GM21381 (cell line): Measurements from ENCODE around the gene POLE.

Source experiments
- ATAC-seq: cut with Tn5 transposase; IDR thresholded peaks from one replicate; pipeline ENCODE4 v1.9.1; 2021; ENCODE audit warnings: mild to moderate bottlenecking, moderate library complexity; ENCODE audit not compliant: unreplicated experiment

Gene POLE

GRCh38 chr12:132653567-132654290, 33.4 kb downstream of the POLE start:
- no peak for ATAC-seq

DNA sequence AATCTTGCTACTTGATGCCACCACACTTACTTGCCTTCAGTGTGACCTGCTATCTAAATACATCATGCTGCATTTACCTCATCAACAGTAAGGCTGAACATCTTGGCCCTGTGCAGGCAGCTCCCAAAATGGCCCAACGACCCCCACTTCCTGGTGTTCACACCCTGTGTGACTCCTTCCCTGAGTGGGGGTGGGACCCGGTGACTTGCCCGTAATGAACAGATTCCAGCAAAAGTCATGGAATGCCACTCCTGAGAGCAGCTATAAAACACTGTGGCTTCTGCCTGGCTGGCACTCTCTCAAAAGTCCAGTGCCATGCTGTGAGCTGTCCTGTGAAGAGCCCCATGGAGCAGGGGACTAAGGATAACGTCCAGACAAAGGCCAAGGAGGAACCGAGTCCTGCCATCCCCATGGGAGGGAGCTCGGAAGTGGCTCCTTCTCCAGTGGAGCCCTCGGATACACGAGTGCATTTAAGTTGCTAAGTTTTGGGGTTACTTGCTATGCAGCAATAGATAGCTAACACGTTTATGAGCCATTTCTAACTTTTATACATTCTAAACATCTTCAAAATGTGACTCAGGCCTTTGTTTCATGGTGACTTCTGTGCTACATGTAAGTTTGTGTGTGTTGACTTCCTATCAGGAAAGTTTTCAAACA, 35.6 kb downstream of the POLE start:
- no peak for ATAC-seq

DNA sequence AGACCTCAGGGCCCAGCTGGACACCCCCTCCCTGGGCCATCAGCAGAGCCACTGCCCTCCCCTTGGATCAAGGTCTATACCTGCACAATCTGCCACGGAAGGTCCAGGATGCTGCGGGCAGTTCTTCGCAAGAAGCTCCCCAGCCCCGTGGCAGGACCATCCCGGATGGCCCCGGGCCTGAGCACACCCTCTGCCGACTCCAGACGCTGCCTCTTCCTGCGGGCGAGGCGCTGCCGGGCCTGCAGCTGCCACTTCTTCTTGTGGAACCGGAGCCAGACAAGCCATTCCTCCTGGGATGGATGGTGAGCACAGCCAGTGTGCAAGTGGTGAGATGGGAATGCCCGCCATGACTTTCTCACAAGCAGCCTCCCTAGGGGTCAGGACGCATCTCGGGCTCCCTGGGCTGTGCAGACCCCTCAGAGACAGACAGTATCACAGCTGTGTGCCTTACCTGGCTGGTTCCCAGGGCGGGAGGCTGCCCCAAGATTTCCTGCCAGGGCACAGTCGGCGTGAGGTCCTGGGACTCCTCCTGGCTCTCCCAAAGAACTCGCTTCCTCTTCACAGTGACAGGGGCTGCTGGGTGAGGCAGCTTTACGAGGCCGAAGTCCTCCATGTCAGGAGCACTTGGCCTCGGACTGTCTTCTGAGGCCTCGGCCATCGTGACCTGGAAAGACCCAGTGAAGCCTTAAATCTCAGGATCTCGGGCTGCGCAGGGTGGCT, 37.8 kb downstream of the POLE start:
- ATAC-seq = no peak

- no peak for ATAC-seq
Observed at GRCh38 chr12:132648616-132649225, 38.4 kb downstream of the POLE start.

DNA sequence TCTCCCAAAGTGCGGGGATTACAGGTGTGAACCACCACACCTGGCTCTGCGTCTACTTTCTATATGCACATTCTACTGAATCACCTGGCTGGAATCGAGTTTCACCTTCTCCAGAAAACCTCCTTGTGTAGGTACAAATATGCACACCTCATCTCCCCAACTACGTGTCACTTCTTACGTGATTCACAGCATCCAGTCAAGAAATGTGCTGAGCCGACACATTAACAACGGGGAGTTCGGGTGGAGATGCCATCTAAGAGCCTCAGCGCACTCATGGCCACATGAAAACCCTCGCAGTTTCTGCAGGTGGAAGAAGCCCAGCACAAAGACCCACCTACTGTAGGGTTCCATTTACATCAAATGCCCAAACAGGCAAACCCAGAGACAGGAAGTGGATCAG, 39.3 kb downstream of the POLE start:
- ATAC-seq = no peak

- no peak for ATAC-seq
Observed at GRCh38 chr12:132646850-132647249, 40.3 kb downstream of the POLE start.

- ATAC-seq = no peak
Observed at GRCh38 chr12:132642846-132643835, 44.0 kb downstream of the POLE start.

GRCh38 chr12:132641811-132642650, 45.1 kb downstream of the POLE start:
- ATAC-seq = no peak

DNA sequence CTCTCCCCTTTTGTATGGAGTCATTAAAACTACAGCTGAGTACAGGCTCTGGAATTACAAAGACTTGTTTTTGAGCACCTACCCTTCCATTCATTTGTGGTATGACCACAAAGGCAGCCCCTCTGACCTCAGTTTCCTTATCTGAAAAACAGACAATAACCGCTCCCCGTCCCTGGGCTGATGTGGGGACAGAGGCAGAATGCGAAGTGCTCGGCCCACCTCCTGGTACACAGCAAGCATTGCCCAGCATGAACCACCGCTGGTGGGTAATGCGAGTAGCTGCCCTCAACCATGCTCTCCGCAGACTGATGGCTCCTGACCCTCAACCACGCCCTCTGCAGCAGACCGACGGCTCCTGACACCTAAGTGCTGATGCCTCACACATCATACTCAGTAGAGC, 46.2 kb downstream of the POLE start:
- no peak for ATAC-seq

GRCh38 chr12:132639956-132640520, 47.1 kb downstream of the POLE start:
- no peak for ATAC-seq

DNA sequence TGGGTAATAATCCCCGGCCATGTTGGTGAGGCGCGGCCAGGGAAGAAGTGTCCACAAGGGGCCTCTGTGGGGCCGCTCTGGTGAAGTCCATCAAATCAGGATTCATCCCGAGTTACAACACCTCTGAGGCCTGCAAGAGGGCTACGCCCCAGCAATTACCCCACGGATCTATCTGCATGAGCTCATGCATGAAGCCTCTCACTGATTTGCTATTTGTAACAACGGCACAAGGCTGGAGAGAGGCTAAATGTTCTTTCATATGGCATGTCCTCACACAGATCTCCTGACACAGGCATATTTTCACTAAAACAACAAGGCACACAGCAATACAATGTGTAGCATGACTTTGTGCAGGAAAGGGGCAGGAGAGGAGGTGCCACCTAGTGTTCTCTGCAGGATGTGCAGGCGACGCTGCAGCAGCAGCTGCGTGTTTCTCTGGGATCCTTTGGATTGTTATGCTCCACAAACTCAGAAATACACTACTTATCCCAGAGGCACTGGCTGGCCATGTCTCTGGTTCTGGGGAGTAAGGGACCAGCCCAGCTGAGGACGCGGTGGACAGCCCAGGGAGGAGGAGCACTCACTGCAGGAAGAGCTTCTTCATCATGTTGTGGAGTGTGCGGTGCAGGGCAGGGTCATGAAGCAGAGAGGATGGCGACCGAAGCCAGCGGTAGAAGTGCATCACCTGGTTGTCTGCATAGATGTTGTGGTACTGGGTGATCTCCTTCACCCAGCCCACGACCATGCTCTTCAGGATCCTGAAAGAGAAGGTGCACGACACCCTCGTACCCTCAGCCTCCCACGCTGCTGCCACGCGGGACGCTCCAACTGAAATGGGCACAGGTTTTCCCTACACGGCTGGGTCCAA, 48.4 kb downstream of the POLE start:
- ATAC-seq = no peak

GRCh38 chr12:132637811-132638210, 49.3 kb downstream of the POLE start:
- ATAC-seq = no peak

DNA sequence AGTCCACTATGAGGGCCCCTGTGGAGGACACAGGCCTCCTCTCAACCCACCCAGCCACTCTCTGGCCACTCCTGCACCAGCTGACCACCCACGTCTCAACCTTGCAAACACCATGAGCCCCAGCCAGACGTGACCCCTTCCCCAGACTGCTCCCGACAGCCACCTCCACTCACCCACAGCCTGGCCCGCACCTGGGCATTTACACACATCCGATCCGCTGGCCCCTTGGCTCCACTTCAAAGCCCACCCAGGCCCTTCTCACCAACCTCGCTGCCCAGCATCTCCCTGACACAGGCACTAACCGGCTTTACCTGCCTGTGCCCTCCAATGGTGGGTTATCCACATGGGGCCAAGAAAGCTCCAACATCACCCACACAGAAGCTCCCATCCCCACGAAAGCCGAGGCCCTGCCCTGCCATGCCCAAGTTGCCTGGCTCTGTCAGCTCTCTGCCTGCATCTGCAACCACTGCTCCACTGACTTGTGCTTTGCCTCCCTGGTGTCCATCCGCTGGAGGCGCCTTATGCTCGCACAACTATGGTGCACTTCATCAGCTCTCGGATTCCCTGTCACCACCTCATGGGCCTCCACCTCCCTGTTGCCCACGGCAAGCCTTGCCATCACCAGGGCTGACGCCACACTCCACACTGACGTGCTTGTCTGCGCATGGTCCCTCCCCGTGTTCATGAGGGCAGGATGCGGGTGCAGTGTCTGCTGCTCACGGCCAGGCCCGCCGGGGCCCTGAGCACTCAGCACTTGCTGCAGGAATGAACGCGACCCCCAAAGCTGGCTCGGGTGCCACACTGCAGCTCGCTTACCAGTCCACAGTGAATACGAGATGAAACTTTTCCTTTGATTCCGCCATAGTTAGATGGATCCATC, 51.8 kb downstream of the POLE start:
- no peak for ATAC-seq

DNA sequence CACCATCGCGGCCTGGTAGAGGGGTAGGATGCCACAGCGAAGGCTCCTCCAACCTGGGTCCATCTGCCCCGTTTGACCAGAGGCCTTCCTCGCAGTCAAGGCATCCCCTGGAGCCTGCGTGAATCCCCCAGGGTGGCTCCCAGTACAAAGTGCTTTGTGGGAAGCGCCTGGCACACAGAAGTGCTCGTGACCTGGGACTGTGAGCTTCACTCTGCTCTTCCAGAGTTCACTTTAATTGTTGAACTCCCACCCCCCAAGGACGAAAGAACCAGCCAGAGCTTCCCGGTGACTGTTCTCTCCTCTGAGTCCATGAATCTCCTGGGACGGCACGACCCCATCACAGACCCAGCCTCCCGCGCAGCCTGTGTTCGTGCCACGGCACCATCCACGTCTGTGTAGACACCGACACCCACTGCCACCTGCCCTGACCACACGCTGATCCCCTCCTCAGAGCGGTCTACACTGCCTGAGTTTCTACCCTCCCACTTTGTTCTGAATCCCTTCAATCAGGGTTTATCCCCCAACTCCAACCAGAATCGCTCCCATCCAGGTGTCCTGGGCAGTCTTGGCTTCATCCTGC, 52.6 kb downstream of the POLE start:
- no peak for ATAC-seq

- no peak for ATAC-seq
Observed at GRCh38 chr12:132633901-132634300, 53.2 kb downstream of the POLE start.

DNA sequence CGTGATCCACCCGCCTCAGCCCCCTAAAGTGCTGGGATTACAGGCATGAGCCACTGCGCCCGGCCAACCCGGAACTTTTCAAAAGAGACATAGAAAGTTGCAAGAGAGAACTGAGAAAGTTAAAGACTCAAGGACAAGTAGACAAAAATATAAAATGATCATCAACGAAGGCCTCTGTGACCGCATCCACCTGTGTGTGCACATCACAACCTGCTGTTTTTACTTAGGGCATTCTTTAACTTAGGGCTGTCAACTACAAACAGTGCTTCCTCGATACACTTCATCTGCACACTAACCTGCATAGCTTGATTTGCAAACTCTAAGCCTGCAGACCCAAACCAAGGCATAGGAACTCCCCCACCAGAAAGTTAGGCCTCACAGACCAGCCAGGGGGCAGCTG, 53.7 kb downstream of the POLE start:
- ATAC-seq = no peak
